Panc1 (cell line): ENCODE measurements around the gene PRDM10. TPM values are rescaled to one million over a fixed set of nuclear protein-coding genes. Genes with fewer than 3 reads are reported as not detected.
A peak's percentile ranks its signal among the peaks of the same experiment; 100 is the strongest.

Experiments used
- ATAC-seq: fragments of 200-7000 bp; cut with Tn5 transposase; 2 replicates; pipeline ENCODE4 v1.9.1; 2020; ENCODE audit warnings: mild to moderate bottlenecking, moderate library complexity
- BruUV-seq: library from RNA; stranded (reverse); fragments of 400-500 nt; replicated peaks from 2 replicates; lab custom pipeline; 2021; lab: Mats Ljungman, UMichigan
- CTCF ChIA-PET: fragments of 300-600 bp; sonication (Branson Sonifier 250); formaldehyde crosslinking; loops from one replicate; lab custom pipeline; 2022; ENCODE audit warnings: antibody characterized with exemption; lab: Charles Lee
- POLR2A ChIA-PET: fragments of 300-600 bp; sonication (Branson Sonifier 250); formaldehyde crosslinking; loops from one replicate; lab custom pipeline; 2022; ENCODE audit warnings: antibody characterized with exemption; lab: Charles Lee
- DNase-seq: peaks from one replicate; pipeline ENCODE4 v3.0.0-alpha.2; 2010; ENCODE audit warnings: low read depth, low spot score
- H3K27ac ChIP-seq: 2 replicates; pipeline ENCODE4 v1.5.1; 2011; ENCODE audit warnings: mild to moderate bottlenecking, low read length, inconsistent platforms
- H3K27me3 ChIP-seq: fragments of 200-500 bp; sonication (Bioruptor generic); 2 replicates; pipeline ENCODE4 v1.6.0; 2014; ENCODE audit warnings: low read length, inconsistent platforms; ENCODE audit not compliant: control insufficient read depth, insufficient read depth
- H3K36me3 ChIP-seq: fragments of 200-500 bp; sonication (Bioruptor generic); 2 replicates; pipeline ENCODE4 v1.5.1; 2014; ENCODE audit warnings: inconsistent platforms, mild to moderate bottlenecking, low read length, moderate library complexity; ENCODE audit not compliant: control insufficient read depth, insufficient read depth
- H3K4me1 ChIP-seq: 2 replicates; pipeline ENCODE4 v1.5.1; 2011; ENCODE audit warnings: inconsistent platforms, mild to moderate bottlenecking, low read length, moderate library complexity; ENCODE audit not compliant: control insufficient read depth, insufficient read depth
- H3K4me3 ChIP-seq, 2 experiments: 2 replicates each; pipeline ENCODE4 v1.5.1; 2011 to 2012; ENCODE audit warnings: low read depth in 2 of 2, low read length in 2 of 2, mild to moderate bottlenecking in 2 of 2, inconsistent platforms in 1 of 2, moderate library complexity in 1 of 2
- H3K9me3 ChIP-seq: fragments of 200-500 bp; sonication (Bioruptor generic); 2 replicates; pipeline ENCODE4 v1.5.1; 2014; ENCODE audit warnings: low read depth, mild to moderate bottlenecking, inconsistent platforms, low read length, moderate library complexity; ENCODE audit not compliant: control insufficient read depth, insufficient read depth
- CTCF ChIP-seq: fragments of 450-650 bp; IDR thresholded peaks from 2 replicates; pipeline ENCODE4 v1.5.1; 2017; ENCODE audit warnings: mild to moderate bottlenecking
- POLR2AphosphoS5 ChIP-seq: IDR thresholded peaks from 2 replicates; pipeline ENCODE4 v1.6.1; 2012; ENCODE audit warnings: mild to moderate bottlenecking, low read depth, low read length, moderate library complexity
- REST ChIP-seq, 2 experiments: IDR thresholded peaks; 2 replicates each; pipeline ENCODE4 v1.6.1; 2011 to 2012; ENCODE audit warnings: low read depth in 2 of 2, control low read depth in 1 of 2, low read length in 1 of 2, mild to moderate bottlenecking in 1 of 2, moderate library complexity in 1 of 2; ENCODE audit not compliant: insufficient read depth in 1 of 2
- SIN3A ChIP-seq: IDR thresholded peaks from 2 replicates; pipeline ENCODE4 v1.6.1; 2012; ENCODE audit warnings: low read depth, mild to moderate bottlenecking, low read length, moderate library complexity, borderline replicate concordance; ENCODE audit not compliant: insufficient read depth
- TCF7L2 ChIP-seq: IDR thresholded peaks from 2 replicates; pipeline ENCODE4 v1.6.1; 2011; ENCODE audit warnings: mild to moderate bottlenecking, low read depth, low read length, inconsistent platforms
- in situ Hi-C: cut with HindIII; loops from 2 replicates; pipeline ENCODE4 v1.10.0; 2016; ENCODE audit warnings: low sequenced_read_pairs, low pct_unique_long_range_greater_than_20kb
- intact Hi-C: fragments of 100-400 bp; cut with micrococcal nuclease; formaldehyde crosslinking; loops from one replicate; pipeline ENCODE4 v1.10.0; 2022; ENCODE audit not compliant: unreplicated experiment
- total RNA-seq: library from RNA; stranded (reverse); gene quantifications from one replicate; pipeline ENCODE4 v1.2.1, GENCODE V29; 2021; ENCODE audit not compliant: unreplicated experiment

PRDM10 gene
- total RNA-seq, 1 experiment from 2014 or later, result 12.5 TPM

- Histone ChIP-seq H3K27me3 (no peaks in the 10 kb centered on the region), H3K4me1 (peaks cover 14% of the 10 kb centered on the region), H3K4me3 (peak overlapping the region; percentile 81 to 98), H3K36me3 (peaks cover 17% of the 10 kb centered on the region), H3K9me3 (no peaks in the 10 kb centered on the region), H3K27ac (peak overlapping the region; percentile 67)
- peak; percentile 40 for ATAC-seq
- no TSS peak for BruUV-seq
- ChIA-PET POLR2A (no interaction called here), CTCF (interaction anchor here (1.1 kb wide), 1 partner anchor 236 kb away, joined by 3 read pairs; no protein-coding TSS in a partner anchor)
- in situ Hi-C loops, result no loop called here
- intact Hi-C loops, result no loop called here
- no peak for DNase-seq
- TF ChIP-seq POLR2AphosphoS5, result no peak
- TF ChIP-seq TCF7L2, result no peak
- no peak for TF ChIP-seq REST (IDR thresholded peaks at IDR 0.05; ENCODE audit: insufficient read depth in 1 of 2, low read depth in 2 of 2, low read length in 1 of 2)
- no peak for TF ChIP-seq CTCF
- no peak for TF ChIP-seq SIN3A
These were observed 106.6 kb downstream of the PRDM10 start for GRCh38 chr11:129896062-129896461.

- BruUV-seq, result no TSS peak
- no peak for DNase-seq
- POLR2A ChIA-PET, result interaction anchor here (0.6 kb wide), 1 partner anchor 34 kb away, joined by 3 read pairs; no protein-coding TSS in a partner anchor
- peaks cover 14% of the 10 kb centered on the region for H3K4me1 ChIP-seq
- ATAC-seq, result peak; percentile 98
- peak within 1 kb of the TSS; percentile 86 for H3K27ac ChIP-seq
- H3K9me3 ChIP-seq, result no peaks in the 10 kb centered on the region
- H3K27me3 ChIP-seq, result no peaks in the 10 kb centered on the region
- peak within 1 kb of the TSS; percentile 81 to 98 for H3K4me3 ChIP-seq
- CTCF ChIA-PET, result interaction anchor here (1.1 kb wide), 1 partner anchor 237 kb away, joined by 3 read pairs; no protein-coding TSS in a partner anchor
- intact Hi-C loops, result no loop called here
- in situ Hi-C loops, result no loop called here
- TF ChIP-seq REST (IDR thresholded peaks at IDR 0.05; ENCODE audit: insufficient read depth in 1 of 2, low read depth in 2 of 2, low read length in 1 of 2), result no peak
- no peak for TF ChIP-seq CTCF
- no peak for TF ChIP-seq TCF7L2
- TF ChIP-seq POLR2AphosphoS5, result peak; percentile 88
- TF ChIP-seq SIN3A, result 0 out of 2 replicates have a peak, but pooled peaks have one; percentile 9
- peaks cover 15% of the 10 kb centered on the region for H3K36me3 ChIP-seq
These were observed 107.3 kb downstream of the PRDM10 start, which contains the start of gene NFRKB for GRCh38 chr11:129895126-129896041. NFRKB (minus strand) TSS chr11:129895578; CDS start chr11:129892849, 2,729 bp downstream.
